IPS-15b (cell line): ENCODE data around the gene STK25.

Experiments
- H3K27me3 ChIP-seq: one replicate; pipeline ENCODE4 v1.6.1; 2013; ENCODE audit warnings: low read length; ENCODE audit not compliant: control insufficient read depth, insufficient read depth
- H3K36me3 ChIP-seq: one replicate; pipeline ENCODE4 v1.6.1; 2013; ENCODE audit warnings: low read length; ENCODE audit not compliant: control insufficient read depth, insufficient read depth
- H3K4me1 ChIP-seq: one replicate; pipeline ENCODE4 v1.6.1; 2013; ENCODE audit warnings: mild to moderate bottlenecking, low read length; ENCODE audit not compliant: control insufficient read depth, insufficient read depth
- H3K4me3 ChIP-seq: one replicate; pipeline ENCODE4 v1.5.1; 2013; ENCODE audit warnings: low read depth, low read length
- H3K9ac ChIP-seq: one replicate; pipeline ENCODE4 v1.6.1; 2013; ENCODE audit warnings: low read depth, mild to moderate bottlenecking, low read length
- H3K9me3 ChIP-seq: one replicate; pipeline ENCODE4 v1.6.1; 2013; ENCODE audit warnings: mild to moderate bottlenecking, low read length; ENCODE audit not compliant: control insufficient read depth, insufficient read depth

The STK25 gene

DNA sequence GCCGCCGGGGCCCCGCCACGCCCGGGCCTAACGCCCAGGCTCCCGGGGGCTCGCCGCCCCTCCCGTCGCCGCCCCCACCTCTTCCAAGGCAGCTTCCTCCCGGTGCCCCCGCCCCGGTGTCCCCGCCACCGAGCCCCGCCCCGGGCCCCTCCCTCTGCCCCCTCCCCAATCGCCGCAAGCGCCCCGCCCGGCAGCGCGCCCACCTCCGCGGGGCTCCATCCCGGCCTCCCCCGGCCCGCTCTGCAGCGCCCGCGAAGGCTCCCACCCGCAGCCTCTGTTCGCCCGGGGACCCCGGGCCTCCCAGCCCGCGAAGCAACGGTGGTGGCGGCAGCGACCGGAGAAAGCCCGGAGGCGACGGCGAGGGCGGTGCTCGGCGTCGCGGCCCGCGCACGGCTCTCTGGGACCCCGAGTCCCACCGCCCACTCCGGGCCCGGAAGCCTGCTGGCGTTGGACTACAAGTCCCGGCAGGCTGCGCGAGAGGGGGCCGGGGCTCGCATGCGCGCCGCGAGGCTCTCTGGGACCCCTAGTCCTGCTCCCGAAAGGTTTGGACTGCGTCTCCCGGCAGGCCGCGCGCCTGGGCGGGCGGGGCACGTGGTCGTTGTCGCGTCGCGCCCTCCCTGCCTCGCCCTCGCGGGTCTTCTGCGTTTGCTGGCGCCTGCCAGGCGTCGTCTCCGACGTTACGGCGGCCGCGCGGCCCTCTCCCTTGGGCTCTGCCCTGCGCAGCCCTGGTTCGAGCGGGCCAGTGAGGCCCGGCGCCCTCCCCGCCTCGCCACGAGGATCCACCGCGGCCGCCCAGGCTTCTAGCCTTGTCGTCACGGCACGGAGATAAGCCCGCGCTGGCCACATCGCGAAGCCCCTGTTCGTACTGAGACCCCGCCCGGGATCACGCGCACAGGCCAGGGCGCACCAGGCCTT, at the start of gene STK25:
TSS of gene STK25 (minus strand) at position 345 of the 915 bp plus-strand sequence. CDS start 549 bp downstream, outside the sequence.
- Histone ChIP-seq H3K27me3 (peaks cover 7% of the 10 kb centered on the region), H3K4me1 (peaks cover 4% of the 10 kb centered on the region), H3K9me3 (no peaks in the 10 kb centered on the region), H3K9ac (peak within 1 kb of the TSS; percentile 76), H3K4me3 (peak within 1 kb of the TSS; percentile 89), H3K36me3 (peaks cover 10% of the 10 kb centered on the region)

DNA sequence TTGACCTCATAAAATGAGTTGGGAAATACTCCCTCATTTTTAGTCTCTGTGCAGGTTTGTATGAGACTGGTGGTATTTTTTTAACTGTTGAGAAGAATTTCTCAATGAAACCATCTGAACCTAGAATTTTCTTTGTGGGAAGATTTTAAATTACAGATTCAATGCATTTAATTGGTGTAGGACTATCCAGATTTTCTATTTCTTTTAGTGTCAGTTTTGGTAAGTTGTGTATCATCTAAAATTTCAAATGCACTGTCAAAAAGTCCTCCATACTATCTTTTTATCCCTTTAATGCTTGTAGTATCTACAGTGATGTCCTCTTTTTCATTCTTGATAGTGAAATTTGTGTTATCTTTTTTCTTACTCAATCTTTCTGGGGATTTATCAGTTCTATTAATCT, 48.4 kb upstream of the STK25 start:
- Histone ChIP-seq H3K9ac (no peak overlapping the region), H3K4me1 (peaks cover 4% of the 10 kb centered on the region), H3K27me3 (peaks cover 9% of the 10 kb centered on the region), H3K4me3 (no peak overlapping the region), H3K36me3 (no peaks in the 10 kb centered on the region), H3K9me3 (no peaks in the 10 kb centered on the region)

DNA sequence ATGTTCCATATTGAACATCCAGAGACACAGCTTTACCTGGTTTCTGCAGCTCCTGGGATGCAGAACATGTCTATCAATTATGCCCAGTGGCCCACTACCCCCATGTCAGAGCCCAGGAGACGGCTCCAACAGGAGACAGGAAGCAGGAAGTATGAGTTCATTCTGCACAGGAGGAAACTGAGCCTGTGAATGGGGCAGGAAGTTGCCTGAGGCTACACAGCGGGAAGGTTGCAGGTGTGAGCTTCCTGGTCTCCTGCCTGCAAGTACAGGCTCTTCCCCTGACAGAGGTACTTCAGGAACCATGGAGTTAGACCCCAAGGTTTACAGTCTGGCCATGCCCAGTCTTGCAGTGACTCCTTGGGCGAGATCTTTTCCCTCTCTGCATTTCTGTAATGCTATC, 47.3 kb upstream of the STK25 start:
- H3K27me3 ChIP-seq, result peaks cover 9% of the 10 kb centered on the region
- H3K9ac ChIP-seq, result no peak overlapping the region
- no peak overlapping the region for H3K4me3 ChIP-seq
- H3K36me3 ChIP-seq, result no peaks in the 10 kb centered on the region
- peaks cover 4% of the 10 kb centered on the region for H3K4me1 ChIP-seq
- no peaks in the 10 kb centered on the region for H3K9me3 ChIP-seq

DNA sequence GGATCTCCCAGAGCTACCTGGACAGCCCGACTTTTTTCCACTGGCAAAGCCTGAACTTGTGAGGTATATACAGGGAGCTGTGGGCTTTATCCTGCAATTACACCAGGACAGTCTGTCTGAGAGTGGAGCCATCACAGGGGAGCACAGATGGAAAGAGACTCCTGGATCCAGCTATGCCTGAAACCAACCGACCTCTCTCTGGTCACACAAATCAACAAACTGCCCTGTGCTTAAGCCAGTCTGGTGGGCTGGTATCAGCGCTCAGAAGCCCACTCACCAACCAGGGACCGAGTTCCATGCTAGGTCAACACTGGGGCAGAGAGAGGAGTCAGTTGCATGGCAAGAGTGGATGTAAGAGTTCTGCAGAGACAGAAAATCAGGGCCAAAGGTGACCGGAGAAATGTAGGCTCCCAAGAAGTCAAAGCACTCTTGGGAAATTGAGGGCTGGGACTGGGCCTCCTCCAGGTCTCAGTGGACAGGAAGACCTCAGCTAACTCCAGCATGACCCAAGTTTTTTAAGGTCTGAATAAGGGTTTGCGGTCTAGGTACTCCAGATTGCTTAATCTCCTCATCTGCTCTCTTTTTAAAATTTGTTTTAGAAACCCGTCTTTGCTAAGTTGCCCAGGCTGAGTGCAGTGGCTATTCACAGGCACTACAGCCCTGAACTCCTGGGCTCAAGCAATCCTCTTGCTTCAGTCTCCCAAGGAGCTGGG, 46.4 kb upstream of the STK25 start:
- no peaks in the 10 kb centered on the region for H3K36me3 ChIP-seq
- H3K9ac ChIP-seq, result no peak overlapping the region
- H3K9me3 ChIP-seq, result no peaks in the 10 kb centered on the region
- H3K4me3 ChIP-seq, result no peak overlapping the region
- H3K4me1 ChIP-seq, result peaks cover 4% of the 10 kb centered on the region
- H3K27me3 ChIP-seq, result peaks cover 9% of the 10 kb centered on the region

DNA sequence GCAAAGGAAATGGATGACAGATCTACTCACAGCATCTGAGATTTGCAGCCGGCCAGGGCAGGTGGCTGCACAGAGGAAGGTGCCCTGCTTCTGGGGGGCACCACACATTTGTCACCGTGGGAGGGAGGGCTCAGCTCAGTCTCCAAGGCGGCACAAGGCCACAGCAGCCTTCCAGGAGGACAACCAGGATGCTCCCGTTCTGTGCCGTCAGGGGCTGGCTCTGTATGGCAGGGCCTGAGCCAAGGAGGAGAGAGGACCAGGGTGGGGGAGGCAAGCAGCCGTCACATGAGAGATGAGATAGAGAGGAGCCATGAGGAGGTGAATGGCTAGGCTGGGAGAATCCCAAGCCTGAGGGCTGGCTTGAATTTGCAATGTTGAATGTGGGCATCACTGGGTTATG, 45.6 kb upstream of the STK25 start:
- Histone ChIP-seq H3K4me1 (peaks cover 4% of the 10 kb centered on the region), H3K9me3 (no peaks in the 10 kb centered on the region), H3K4me3 (no peak overlapping the region), H3K27me3 (peaks cover 9% of the 10 kb centered on the region), H3K9ac (no peak overlapping the region), H3K36me3 (no peaks in the 10 kb centered on the region)

DNA sequence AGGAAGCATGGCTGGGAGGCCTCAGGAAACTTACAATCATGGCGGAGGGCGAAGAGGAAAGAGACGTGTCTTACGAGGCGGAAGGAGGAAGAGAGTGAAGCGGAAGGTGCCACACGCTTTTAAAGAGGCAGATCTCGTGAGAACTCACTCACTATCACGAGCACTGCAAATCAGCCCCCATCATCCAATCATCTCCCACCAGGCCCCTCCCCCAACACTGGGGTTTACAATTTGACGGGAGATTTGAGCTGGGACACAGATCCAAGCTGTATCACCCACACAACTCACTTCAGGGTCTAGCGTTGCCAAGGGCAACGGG, 45.1 kb upstream of the STK25 start:
- Histone ChIP-seq H3K4me1 (peaks cover 4% of the 10 kb centered on the region), H3K36me3 (no peaks in the 10 kb centered on the region), H3K9ac (no peak overlapping the region), H3K9me3 (no peaks in the 10 kb centered on the region), H3K4me3 (no peak overlapping the region), H3K27me3 (peaks cover 9% of the 10 kb centered on the region)

DNA sequence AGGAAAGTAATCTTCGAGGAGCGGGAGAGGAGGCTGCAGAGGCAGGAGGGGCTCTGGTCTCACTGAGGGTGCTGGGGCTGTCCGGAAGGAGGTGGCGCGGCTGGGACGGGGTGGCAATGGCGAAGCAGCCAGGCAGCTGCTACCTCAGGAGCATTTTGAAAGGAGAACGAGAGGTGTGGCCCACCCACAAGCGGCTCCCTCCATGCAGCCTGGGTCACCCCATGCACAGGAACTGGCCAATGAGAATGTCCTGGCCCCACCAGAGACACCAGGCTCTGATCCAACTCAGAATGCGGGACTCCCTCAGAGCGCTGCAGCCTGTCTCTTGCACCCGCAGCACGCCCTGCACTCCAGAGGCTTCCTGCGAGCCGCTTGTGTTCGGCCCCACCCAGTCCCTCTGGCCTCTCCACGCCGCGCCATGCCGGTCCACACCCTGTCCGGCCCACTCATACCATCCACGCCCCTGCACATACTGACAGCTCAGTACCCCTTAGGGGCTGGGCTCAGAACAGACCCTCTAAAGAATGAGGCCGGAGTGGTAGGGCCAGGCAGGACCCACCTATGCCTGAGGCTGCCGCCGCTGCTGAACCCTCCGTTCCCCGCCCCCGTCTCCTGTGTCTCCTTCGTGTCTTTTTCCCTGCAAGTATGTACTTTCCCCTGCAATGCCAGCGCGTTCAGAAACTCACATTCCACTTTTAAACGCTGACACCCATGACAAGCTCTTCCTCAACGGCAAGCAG, 43.8 kb upstream of the STK25 start:
- H3K9ac ChIP-seq, result peak overlapping the region; percentile 8
- no peak overlapping the region for H3K4me3 ChIP-seq
- no peaks in the 10 kb centered on the region for H3K36me3 ChIP-seq
- H3K27me3 ChIP-seq, result no peaks in the 10 kb centered on the region
- H3K9me3 ChIP-seq, result no peaks in the 10 kb centered on the region
- peaks cover 4% of the 10 kb centered on the region for H3K4me1 ChIP-seq

DNA sequence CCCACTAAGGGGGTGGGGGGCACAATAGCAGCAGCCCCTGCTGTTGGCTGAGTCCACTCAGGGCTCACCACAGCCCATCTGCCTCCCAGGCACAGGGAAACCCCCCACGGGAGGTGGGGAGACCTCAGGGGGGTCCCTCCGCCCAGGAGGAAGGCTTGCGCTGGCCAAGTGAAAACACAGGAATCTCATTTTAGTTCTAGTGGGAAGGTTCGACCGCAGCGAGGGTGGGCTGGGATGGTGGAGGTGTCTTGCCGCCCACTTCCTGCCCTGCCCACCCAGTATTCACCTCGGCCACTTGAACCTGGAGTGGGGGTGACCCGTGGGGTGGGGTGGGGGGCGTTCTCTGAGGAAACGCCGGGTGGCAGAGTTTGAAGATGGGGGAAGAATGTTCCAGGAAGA, 43.2 kb upstream of the STK25 start:
- Histone ChIP-seq H3K27me3 (no peaks in the 10 kb centered on the region), H3K4me3 (no peak overlapping the region), H3K4me1 (peaks cover 4% of the 10 kb centered on the region), H3K9ac (no peak overlapping the region), H3K9me3 (no peaks in the 10 kb centered on the region), H3K36me3 (no peaks in the 10 kb centered on the region)

DNA sequence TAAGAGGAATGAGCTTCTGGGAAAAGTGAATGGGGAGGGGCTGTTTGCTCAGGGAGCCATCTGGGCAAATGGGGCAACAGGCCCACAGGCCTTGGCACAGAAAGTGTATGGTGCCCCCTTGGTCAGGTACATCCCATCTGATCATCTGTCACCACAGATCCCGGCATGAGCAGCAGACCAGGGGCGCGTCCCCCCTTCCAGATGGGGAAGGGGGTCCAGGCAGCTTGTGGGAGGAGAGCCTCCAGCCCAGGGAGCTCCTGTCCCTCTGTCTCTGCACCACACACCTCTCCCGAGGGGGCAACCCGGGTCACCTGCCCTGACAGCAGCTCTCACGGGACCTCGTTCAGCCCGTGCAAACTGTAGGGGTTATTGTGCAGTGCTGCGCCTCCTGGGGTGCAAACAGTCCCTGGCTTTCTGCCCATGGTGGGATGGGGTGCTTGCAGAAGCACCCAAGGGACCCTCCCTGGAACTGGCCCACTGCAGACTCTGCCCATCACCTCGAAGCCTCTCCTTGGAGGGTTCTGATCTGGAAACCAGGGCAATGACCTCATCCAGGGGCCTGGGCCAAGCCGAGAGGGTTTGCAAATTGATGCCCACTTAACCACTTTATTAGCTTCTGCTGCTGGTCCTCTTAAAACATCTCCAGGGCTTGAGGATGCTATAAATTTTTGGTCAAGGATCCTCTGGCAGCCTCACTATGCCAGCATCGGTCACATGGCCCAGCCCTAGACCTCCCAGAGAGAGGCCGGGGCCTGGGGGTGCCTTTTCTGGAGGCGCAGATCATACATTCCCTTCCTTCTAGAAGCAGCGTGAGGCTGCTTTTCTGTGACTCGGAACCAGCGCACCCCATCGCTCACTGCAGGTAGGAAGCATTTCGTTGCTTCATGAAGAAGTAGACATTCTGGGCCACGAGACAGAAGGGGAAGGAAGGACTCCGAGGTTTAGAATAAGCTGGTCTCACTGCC, 42.5 kb upstream of the STK25 start:
- H3K9me3 ChIP-seq, result no peaks in the 10 kb centered on the region
- H3K36me3 ChIP-seq, result no peaks in the 10 kb centered on the region
- H3K4me1 ChIP-seq, result peaks cover 2% of the 10 kb centered on the region
- H3K9ac ChIP-seq, result no peak overlapping the region
- no peak overlapping the region for H3K4me3 ChIP-seq
- no peaks in the 10 kb centered on the region for H3K27me3 ChIP-seq

DNA sequence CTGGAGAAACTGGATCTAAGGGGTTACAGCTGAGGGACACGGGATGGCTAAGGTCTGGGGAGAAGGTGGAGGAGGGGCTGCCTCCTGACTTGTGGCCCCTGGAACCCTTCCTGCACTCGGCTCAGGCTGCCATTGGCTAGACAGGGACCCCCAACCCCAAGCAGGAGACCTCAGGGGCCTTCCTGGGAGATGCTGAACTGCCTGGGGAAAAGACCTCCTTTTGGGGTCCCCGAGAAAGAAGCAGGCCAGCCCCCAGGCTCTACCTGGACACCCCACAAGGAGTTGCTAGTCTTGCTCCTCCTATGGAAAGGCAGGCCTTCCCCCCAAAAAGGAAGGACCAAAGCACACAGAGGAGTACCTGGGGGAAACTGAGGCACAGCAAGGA, 40.1 kb upstream of the STK25 start:
- no peaks in the 10 kb centered on the region for H3K36me3 ChIP-seq
- H3K27me3 ChIP-seq, result peaks cover under 1% of the 10 kb centered on the region
- no peak overlapping the region for H3K9ac ChIP-seq
- no peaks in the 10 kb centered on the region for H3K9me3 ChIP-seq
- no peak overlapping the region for H3K4me3 ChIP-seq
- no peaks in the 10 kb centered on the region for H3K4me1 ChIP-seq
